ENCODE results near the gene NBAS.

- TF ChIP-seq ZNF280C (tag by site-specific recombination; IDR thresholded peaks at IDR 0.05): no peak
- no peak for TF ChIP-seq ZNF544 (tag by site-specific recombination; IDR thresholded peaks at IDR 0.05)
- no peak for TF ChIP-seq CTCF (tag by site-specific recombination; IDR thresholded peaks at IDR 0.05)
- TF ChIP-seq KLF16 (tag by site-specific recombination; IDR thresholded peaks at IDR 0.05): no peak
- TF ChIP-seq ZNF169 (tag by site-specific recombination; IDR thresholded peaks at IDR 0.05): no peak
- no peak for TF ChIP-seq MYNN (tag by site-specific recombination; IDR thresholded peaks at IDR 0.05; ENCODE audit: borderline replicate concordance)
- no peak for TF ChIP-seq ZBTB21 (tag by site-specific recombination; IDR thresholded peaks at IDR 0.05)
Observed at GRCh38 chr2:15369129-15369528, 192.0 kb downstream of the NBAS start.
